NCI-H146 treated with DMSO at 0.1 percent for 48 hours (cell line): ENCODE measurements around the gene TOM1.
"Not testable (repeated sequence)": the region's sequence is repeated elsewhere in the genome, so short reads cannot be mapped to it uniquely, and the experiment has no call there.

ENCODE experiments used
- DNase-seq: peaks from one replicate; lab custom pipeline; 2025; ENCODE audit not compliant: unreplicated experiment; lab: John Stamatoyannopoulos, UW

Gene TOM1

GRCh38 chr22:35393116-35394010, 93.7 kb downstream of the TOM1 start:
- DNase-seq = no peak

GRCh38 chr22:35394011-35394312, 94.3 kb downstream of the TOM1 start:
- no peak for DNase-seq

GRCh38 chr22:35394810-35395563, 95.3 kb downstream of the TOM1 start:
- no peak for DNase-seq

- DNase-seq = not testable (repeated sequence)
Measured at GRCh38 chr22:35396622-35397021, 96.9 kb downstream of the TOM1 start.

- DNase-seq = no peak
Measured at GRCh38 chr22:35397095-35397904, 97.6 kb downstream of the TOM1 start.
